HEK293 (cell line): ENCODE data around the gene ENDOG.

ENCODE experiments used
- ELK4 ChIP-seq: IDR thresholded peaks from 2 replicates; pipeline ENCODE4 v1.6.1; 2011; ENCODE audit warnings: mild to moderate bottlenecking, low read depth, low read length, borderline replicate concordance
- KLF10 ChIP-seq: fragments of 450-650 bp; IDR thresholded peaks from 2 replicates; pipeline ENCODE4 v1.5.1; 2018; ENCODE audit warnings: missing biosample characterization, mild to moderate bottlenecking, missing genetic modification characterization
- MYNN ChIP-seq: fragments of 450-650 bp; formaldehyde crosslinking; IDR thresholded peaks from 2 replicates; pipeline ENCODE4 v1.5.1; 2016; ENCODE audit warnings: missing biosample characterization, missing genetic modification characterization, borderline replicate concordance
- PRDM2 ChIP-seq: fragments of 450-650 bp; formaldehyde crosslinking; IDR thresholded peaks from 2 replicates; pipeline ENCODE4 v1.5.1; 2016; ENCODE audit warnings: missing biosample characterization, missing genetic modification characterization, borderline replicate concordance
- SALL2 ChIP-seq: fragments of 450-650 bp; formaldehyde crosslinking; IDR thresholded peaks from 2 replicates; pipeline ENCODE4 v1.5.0; 2017; ENCODE audit warnings: missing biosample characterization, mild to moderate bottlenecking, missing genetic modification characterization, borderline replicate concordance
- ZFHX2 ChIP-seq: fragments of 450-650 bp; formaldehyde crosslinking; conservative IDR thresholded peaks from 2 replicates; pipeline ENCODE4 v1.5.1; 2016; ENCODE audit warnings: missing biosample characterization, missing genetic modification characterization
- ZNF132 ChIP-seq: fragments of 450-650 bp; formaldehyde crosslinking; IDR thresholded peaks from 2 replicates; pipeline ENCODE4 v1.5.1; 2017; ENCODE audit warnings: missing biosample characterization, missing genetic modification characterization, borderline replicate concordance
- ZNF140 ChIP-seq: fragments of 450-650 bp; formaldehyde crosslinking; IDR thresholded peaks from 2 replicates; pipeline ENCODE4 v1.5.1; 2016; ENCODE audit warnings: missing biosample characterization, missing genetic modification characterization
- ZNF175 ChIP-seq: fragments of 450-650 bp; formaldehyde crosslinking; IDR thresholded peaks from 2 replicates; pipeline ENCODE4 v1.5.1; 2016; ENCODE audit warnings: missing biosample characterization, missing genetic modification characterization
- ZNF184 ChIP-seq: fragments of 450-650 bp; IDR thresholded peaks from 2 replicates; pipeline ENCODE4 v1.5.1; 2018; ENCODE audit warnings: missing biosample characterization, mild to moderate bottlenecking, missing genetic modification characterization
- ZNF239 ChIP-seq: fragments of 450-650 bp; formaldehyde crosslinking; IDR thresholded peaks from 2 replicates; pipeline ENCODE4 v1.5.1; 2016; ENCODE audit warnings: missing biosample characterization, missing genetic modification characterization
- ZNF24 ChIP-seq: fragments of 450-650 bp; formaldehyde crosslinking; IDR thresholded peaks from 2 replicates; pipeline ENCODE4 v1.5.1; 2016; ENCODE audit warnings: missing biosample characterization, missing genetic modification characterization
- ZNF274 ChIP-seq, 2 experiments: fragments of 200-500 bp in 1 of 2; fragments of 450-650 bp in 1 of 2; sonication (Bioruptor generic) in 1 of 2; formaldehyde crosslinking in 1 of 2; IDR thresholded peaks; 2 replicates each; pipeline versions ENCODE4 v1.5.1 to v1.6.1; 2014 to 2016; ENCODE audit warnings: borderline replicate concordance in 1 of 2, inconsistent platforms in 1 of 2, low read length in 1 of 2, missing biosample characterization in 1 of 2, missing genetic modification characterization in 1 of 2
- ZNF335 ChIP-seq: fragments of 450-650 bp; formaldehyde crosslinking; conservative IDR thresholded peaks from 2 replicates; pipeline ENCODE4 v1.5.1; 2016; ENCODE audit warnings: missing biosample characterization, missing genetic modification characterization
- ZNF350 ChIP-seq: fragments of 450-650 bp; formaldehyde crosslinking; IDR thresholded peaks from 2 replicates; pipeline ENCODE4 v1.5.0; 2017; ENCODE audit warnings: missing biosample characterization, mild to moderate bottlenecking, missing genetic modification characterization
- ZNF391 ChIP-seq: fragments of 450-650 bp; formaldehyde crosslinking; IDR thresholded peaks from 2 replicates; pipeline ENCODE4 v1.5.1; 2016; ENCODE audit warnings: low read depth, missing biosample characterization, missing genetic modification characterization, borderline replicate concordance
- ZNF530 ChIP-seq: fragments of 450-650 bp; formaldehyde crosslinking; IDR thresholded peaks from 2 replicates; pipeline ENCODE4 v1.5.1; 2016; ENCODE audit warnings: low read depth, missing biosample characterization, missing genetic modification characterization
- ZNF561 ChIP-seq: fragments of 450-650 bp; IDR thresholded peaks from 2 replicates; pipeline ENCODE4 v1.5.1; 2018; ENCODE audit warnings: missing biosample characterization, missing genetic modification characterization, borderline replicate concordance
- ZNF623 ChIP-seq: fragments of 450-650 bp; formaldehyde crosslinking; IDR thresholded peaks from 2 replicates; pipeline ENCODE4 v1.5.1; 2016; ENCODE audit warnings: missing biosample characterization, missing genetic modification characterization
- ZNF670 ChIP-seq: fragments of 450-650 bp; formaldehyde crosslinking; IDR thresholded peaks from 2 replicates; pipeline ENCODE4 v1.5.1; 2016; ENCODE audit warnings: missing biosample characterization, missing genetic modification characterization, low read depth
- ZNF677 ChIP-seq: fragments of 450-650 bp; IDR thresholded peaks from 2 replicates; pipeline ENCODE4 v1.5.0; 2018; ENCODE audit warnings: missing biosample characterization, mild to moderate bottlenecking, missing genetic modification characterization, moderate library complexity
- ZNF701 ChIP-seq: fragments of 450-650 bp; formaldehyde crosslinking; IDR thresholded peaks from 2 replicates; pipeline ENCODE4 v1.5.1; 2016; ENCODE audit warnings: missing biosample characterization, missing genetic modification characterization
- ZXDB ChIP-seq: fragments of 450-650 bp; formaldehyde crosslinking; IDR thresholded peaks from 2 replicates; pipeline ENCODE4 v1.5.1; 2016; ENCODE audit warnings: missing biosample characterization, missing genetic modification characterization
- TF ChIP-seq, protein P1 (sequence below): fragments of 450-650 bp; formaldehyde crosslinking; IDR thresholded peaks from 2 replicates; pipeline ENCODE4 v1.5.0; 2017; ENCODE audit warnings: missing biosample characterization, missing genetic modification characterization, borderline replicate concordance
- TF ChIP-seq, protein P2 (sequence below): fragments of 450-650 bp; formaldehyde crosslinking; IDR thresholded peaks from 2 replicates; pipeline ENCODE4 v1.5.1; 2016; ENCODE audit warnings: missing biosample characterization, missing genetic modification characterization
- TF ChIP-seq, protein P3 (sequence below): fragments of 450-650 bp; formaldehyde crosslinking; IDR thresholded peaks from 2 replicates; pipeline ENCODE4 v1.5.1; 2016; ENCODE audit warnings: missing biosample characterization, missing genetic modification characterization

ENDOG gene

DNA sequence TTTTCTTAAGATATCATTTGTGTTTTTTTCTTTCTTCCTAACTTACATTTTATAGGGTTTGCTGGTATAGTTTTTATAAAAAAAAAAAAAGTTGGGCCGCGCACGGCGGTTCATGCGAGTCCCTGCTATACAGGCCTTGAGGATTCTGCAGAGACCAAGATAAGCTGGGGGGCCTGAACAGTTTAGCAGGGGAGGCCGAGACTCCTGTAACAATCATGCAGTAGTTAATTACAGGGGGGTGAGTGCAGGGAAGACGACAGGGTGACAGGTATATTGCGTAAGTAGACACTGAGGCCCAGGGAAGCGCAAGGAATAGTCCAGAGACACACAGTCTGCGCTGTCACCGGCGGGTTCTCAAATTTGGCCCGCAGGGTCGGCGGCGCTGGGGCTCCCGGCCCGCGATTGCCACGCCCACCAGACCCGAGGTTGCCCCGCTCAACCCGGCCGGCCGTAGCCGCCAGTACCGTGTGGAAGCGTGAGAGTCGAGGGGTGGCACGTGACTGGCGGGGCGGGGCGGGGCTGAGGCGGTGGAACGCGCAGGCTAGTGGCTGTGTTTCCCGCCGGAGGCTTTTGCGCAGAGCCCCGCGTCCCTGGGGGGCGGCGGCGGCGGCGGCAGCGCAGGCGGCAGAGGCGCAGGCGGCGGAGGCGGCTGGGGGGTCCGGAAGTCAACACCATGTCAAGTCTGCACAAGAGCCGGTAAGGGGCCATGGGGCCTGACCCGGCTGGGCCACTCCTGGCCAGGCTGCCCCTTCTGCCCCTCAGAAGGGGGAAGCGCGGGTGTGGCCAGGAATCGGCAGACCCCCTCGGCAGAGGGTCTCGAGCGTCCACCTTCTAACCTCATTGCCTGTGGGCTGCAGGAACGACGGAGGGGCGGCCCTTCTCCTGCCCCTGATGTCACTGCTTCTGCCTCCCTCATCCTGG is 31.4 kb upstream of the ENDOG start, which contains the start of gene TBC1D13 (continued):
- TF ChIP-seq ZNF623 (tag by site-specific recombination) (no peak; the same call in 1 of the 2 replicates), ZXDB (peak; percentile 93), ZNF335 (peak; percentile 82), SALL2 (tag by site-specific recombination) (no peak), PRDM2 (tag by site-specific recombination) (no peak), ZNF350 (tag by site-specific recombination) (no peak), ZNF677 (tag by site-specific recombination) (no peak), ZNF24 (tag by site-specific recombination) (peak; percentile 57; the same call in 1 of the 2 replicates), ELK4 (no peak), KLF10 (peak; percentile 92), ZFHX2 (tag by site-specific recombination) (peak; percentile 96), ZNF175 (tag by site-specific recombination) (no peak), ZNF391 (tag by site-specific recombination) (peak; percentile 65; the same call in 1 of the 2 replicates), ZNF561 (tag by site-specific recombination) (peak; percentile 97), ZNF132 (tag by site-specific recombination) (no peak), ZNF701 (tag by site-specific recombination) (no peak), ZNF670 (no peak), ZNF239 (tag by site-specific recombination) (no peak), MYNN (no peak), ZNF530 (no peak), ZNF140 (tag by site-specific recombination) (no peak), ZNF184 (tag by site-specific recombination) (0 out of 2 replicates have a peak, but pooled peaks have one; percentile 63), ZNF274 (IDR thresholded peaks at IDR 0.05; ENCODE audit: low read length) (no peak), ZNF274 (tag by site-specific recombination; IDR thresholded peaks at IDR 0.05; ENCODE audit: borderline replicate concordance) (no peak)
- TF ChIP-seq, protein P1, sequence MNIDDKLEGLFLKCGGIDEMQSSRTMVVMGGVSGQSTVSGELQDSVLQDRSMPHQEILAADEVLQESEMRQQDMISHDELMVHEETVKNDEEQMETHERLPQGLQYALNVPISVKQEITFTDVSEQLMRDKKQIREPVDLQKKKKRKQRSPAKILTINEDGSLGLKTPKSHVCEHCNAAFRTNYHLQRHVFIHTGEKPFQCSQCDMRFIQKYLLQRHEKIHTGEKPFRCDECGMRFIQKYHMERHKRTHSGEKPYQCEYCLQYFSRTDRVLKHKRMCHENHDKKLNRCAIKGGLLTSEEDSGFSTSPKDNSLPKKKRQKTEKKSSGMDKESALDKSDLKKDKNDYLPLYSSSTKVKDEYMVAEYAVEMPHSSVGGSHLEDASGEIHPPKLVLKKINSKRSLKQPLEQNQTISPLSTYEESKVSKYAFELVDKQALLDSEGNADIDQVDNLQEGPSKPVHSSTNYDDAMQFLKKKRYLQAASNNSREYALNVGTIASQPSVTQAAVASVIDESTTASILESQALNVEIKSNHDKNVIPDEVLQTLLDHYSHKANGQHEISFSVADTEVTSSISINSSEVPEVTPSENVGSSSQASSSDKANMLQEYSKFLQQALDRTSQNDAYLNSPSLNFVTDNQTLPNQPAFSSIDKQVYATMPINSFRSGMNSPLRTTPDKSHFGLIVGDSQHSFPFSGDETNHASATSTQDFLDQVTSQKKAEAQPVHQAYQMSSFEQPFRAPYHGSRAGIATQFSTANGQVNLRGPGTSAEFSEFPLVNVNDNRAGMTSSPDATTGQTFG (tag by site-specific recombination): no peak
- TF ChIP-seq, protein P2, sequence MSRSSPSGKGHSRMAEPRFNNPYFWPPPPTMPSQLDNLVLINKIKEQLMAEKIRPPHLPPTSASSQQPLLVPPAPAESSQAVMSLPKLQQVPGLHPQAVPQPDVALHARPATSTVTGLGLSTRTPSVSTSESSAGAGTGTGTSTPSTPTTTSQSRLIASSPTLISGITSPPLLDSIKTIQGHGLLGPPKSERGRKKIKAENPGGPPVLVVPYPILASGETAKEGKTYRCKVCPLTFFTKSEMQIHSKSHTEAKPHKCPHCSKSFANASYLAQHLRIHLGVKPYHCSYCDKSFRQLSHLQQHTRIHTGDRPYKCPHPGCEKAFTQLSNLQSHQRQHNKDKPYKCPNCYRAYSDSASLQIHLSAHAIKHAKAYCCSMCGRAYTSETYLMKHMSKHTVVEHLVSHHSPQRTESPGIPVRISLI (tag by site-specific recombination): 0 out of 2 replicates have a peak, but pooled peaks have one; percentile 54
- TF ChIP-seq, protein P3, sequence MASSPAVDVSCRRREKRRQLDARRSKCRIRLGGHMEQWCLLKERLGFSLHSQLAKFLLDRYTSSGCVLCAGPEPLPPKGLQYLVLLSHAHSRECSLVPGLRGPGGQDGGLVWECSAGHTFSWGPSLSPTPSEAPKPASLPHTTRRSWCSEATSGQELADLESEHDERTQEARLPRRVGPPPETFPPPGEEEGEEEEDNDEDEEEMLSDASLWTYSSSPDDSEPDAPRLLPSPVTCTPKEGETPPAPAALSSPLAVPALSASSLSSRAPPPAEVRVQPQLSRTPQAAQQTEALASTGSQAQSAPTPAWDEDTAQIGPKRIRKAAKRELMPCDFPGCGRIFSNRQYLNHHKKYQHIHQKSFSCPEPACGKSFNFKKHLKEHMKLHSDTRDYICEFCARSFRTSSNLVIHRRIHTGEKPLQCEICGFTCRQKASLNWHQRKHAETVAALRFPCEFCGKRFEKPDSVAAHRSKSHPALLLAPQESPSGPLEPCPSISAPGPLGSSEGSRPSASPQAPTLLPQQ (tag by site-specific recombination): peak; percentile 91
